Activated T-helper 9 cell treated with anti-CD3 and anti-CD28 coated beads, Interleukin-2, amount 50 U/mL, for 16 hours (primary cell): ENCODE measurements around the gene KBTBD8.

Experiments used
- DNase-seq: peaks from one replicate; pipeline ENCODE4 v3.0.0-alpha.2; 2020; ENCODE audit warnings: low read depth

Gene KBTBD8

GRCh38 chr3:66997560-66998112 lies 471 bp upstream of the KBTBD8 start:
- DNase-seq, result no peak

- DNase-seq, result no peak
These were observed 763 bp downstream of the KBTBD8 start for GRCh38 chr3:66998904-66999235.

GRCh38 chr3:67000009-67000408 lies 1.9 kb downstream of the KBTBD8 start:
- DNase-seq, result no peak

DNA sequence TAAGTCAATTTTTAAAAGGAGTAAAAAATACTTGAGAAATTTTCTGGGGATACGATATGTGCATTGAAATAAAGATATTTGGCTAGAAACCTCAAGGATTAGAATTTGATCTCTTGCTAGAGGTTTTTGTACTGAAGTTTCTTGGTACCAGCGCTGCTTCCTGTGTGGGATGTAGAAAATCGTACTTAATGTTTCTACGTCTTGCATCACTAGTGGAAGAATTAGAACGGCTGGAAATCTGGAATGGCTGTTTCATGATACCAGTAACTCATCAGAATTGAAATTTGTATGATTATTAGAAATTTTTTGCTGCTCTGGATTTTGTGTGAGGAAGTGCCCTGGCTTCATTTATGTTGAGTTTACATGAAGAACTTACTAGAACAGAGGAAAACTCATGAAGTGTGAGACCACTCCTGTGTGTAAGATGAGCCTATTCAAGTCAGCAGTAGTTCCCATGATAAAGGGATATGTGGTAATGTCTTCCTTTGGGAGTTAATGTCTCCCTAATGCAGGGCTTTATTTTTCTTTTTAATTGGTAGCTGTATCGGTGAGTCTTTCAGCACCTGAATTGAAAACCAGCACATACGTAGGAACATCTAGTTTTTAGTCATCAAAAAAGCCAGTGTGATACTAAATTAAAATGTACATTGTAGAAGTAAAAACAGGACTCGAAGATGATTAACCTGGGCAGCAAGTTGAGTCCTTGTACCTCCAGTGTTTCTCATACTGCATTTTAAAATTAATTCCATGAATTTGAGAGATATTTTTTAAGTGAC lies 3.2 kb downstream of the KBTBD8 start:
- no peak for DNase-seq

- no peak for DNase-seq
These were observed 7.9 kb downstream of the KBTBD8 start for GRCh38 chr3:67005974-67006373.

GRCh38 chr3:67006460-67006859 lies 8.4 kb downstream of the KBTBD8 start:
- DNase-seq, result no peak

DNA sequence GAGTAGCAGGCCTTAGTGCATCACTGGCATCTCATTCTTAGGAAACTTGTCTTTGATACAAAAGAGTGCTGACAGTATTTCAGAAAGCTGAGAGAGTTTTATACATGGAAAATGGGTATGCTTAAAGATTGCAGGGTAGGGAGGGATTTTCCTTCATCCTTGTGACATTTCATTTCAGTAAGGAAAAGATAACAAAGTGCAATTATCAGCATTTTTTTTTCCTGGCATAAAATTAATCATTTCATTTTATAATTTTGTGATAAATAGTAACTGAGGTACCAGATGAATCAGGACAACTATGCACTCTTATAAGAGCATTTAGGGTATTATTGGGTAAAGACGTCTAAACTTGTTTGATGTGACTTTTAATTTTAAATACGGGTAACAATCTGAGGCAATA lies 10.3 kb downstream of the KBTBD8 start:
- DNase-seq, result no peak

DNA sequence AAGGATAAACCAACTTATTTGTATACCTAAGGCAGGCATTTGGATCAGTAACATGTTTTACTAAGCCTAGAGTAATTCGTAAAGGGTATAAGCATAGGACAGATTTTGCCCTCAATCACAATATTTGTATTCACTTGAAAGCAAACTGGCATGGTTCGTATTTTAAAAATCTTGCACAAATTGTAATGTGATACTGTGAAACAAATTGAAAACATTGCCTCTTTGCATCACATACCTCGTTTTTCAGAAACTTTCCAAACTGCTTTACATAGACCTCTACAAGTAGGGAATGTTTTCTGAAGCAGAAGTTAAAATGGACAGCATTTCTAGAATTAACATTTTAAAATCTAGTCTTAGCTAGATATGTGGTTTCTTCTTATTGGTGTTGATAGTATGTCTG lies 11.6 kb downstream of the KBTBD8 start:
- DNase-seq, result no peak

DNA sequence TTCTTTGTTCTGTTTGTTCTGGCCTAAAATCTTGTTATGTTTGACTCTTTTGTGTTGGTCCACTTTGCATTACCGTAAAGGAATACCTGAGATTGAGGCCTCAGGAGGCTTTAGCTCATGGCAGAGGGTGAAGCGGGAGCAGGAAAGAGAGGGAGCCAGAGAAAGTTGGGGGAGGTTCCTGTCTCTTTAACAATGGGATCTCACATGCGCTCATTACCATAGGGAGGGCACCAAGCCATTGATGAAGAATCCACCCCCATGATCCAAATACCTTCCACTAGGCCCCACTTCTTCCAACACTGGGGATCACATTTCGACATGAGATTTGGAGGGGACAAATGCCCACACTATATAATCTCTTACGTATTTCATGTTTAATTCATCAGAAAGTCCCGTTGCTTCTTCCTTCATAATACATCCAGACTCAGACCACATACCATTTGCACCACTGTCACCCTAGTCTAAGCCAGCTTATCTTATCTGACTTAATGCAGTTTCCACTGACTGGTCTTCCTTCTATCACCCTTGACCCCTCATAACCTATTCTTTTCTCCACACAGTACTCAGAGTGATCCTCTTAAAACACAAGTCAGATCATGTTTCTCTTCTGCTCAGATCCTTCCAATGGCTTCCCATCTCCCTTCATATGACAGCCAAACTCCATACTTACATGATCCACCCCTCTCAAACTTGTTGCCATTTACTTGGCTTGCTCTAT lies 13.5 kb downstream of the KBTBD8 start:
- DNase-seq, result no peak

DNA sequence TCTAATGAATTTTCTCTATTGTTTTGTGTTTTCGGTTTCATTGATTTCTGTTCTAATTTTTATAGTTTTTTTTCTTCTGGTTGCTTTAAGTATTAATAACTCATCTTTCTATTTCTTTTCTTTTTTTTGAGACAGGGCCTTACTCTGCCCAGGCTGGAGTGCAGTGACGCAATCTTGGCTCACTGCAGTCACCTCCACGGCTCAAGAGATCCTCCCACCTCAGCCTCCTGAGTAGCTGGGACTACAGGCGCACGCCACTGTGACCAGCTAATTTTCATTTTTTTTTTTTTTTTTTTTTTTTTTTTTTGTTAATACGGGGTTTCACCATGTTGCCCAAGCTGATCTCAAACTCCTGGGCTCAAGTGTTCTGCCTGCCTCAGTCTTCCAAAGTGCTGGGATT lies 14.5 kb downstream of the KBTBD8 start:
- no peak for DNase-seq

DNA sequence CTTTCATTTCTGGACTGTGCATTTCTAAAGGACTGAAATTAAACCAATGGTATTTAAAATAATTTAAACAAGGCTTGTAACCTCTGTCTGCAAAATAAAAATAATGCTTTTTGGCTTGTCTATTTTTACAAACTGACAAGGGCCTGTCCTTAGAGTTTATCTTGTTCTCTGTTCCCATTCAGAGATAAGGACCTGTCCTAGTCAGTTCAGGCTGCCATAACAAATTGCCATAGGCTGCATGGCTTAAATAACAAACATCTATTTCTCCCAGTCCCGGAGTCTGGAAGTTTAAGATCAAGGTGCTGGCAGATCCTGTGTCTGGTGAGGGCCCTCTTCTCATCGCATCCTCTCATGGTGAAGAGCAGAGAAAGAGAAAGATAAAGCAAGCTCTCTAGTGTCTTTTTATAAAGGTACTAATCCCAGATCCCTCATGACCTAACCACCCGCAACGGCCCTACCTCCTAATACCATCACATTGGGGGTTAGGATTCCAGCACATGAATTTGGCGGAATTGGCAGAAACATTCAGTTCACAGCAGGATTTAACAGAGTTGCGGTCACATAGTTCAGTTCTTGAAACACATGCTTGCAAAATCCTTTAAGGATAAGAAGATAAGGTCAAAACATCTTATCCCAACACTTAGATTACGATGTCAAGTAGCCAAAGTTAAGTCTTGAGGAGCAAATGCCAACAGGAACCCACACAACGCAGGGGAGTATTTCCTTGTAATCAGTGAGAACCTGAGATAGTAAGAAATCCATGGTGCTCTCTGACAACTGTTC lies 17.8 kb downstream of the KBTBD8 start:
- no peak for DNase-seq

- no peak for DNase-seq
These were observed 18.5 kb downstream of the KBTBD8 start for GRCh38 chr3:67016522-67017080.

DNA sequence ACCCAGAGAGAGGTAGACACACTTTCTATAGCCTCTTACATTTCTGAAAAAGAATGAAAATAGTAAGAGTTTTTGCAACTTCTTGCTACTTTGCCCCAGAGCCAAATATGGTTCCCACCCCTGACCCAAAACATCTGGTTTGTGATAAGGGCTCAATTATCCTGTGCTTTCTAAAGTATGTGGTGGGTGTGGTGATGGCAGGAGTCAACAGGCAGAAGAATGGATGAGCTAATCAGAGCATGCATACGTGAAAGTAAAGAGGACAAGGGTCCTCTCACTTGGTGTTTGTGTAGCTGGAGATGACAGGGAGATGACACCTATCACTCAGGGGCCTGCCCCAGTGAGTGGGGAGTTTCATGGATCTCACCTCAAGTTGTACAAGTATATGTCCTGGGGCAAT lies 19.1 kb downstream of the KBTBD8 start:
- DNase-seq, result no peak

GRCh38 chr3:67018105-67018788 lies 20.1 kb downstream of the KBTBD8 start:
- no peak for DNase-seq

GRCh38 chr3:67018789-67019526 lies 20.9 kb downstream of the KBTBD8 start:
- DNase-seq, result no peak

- DNase-seq, result no peak
These were observed 30.1 kb downstream of the KBTBD8 start for GRCh38 chr3:67028001-67028784.

DNA sequence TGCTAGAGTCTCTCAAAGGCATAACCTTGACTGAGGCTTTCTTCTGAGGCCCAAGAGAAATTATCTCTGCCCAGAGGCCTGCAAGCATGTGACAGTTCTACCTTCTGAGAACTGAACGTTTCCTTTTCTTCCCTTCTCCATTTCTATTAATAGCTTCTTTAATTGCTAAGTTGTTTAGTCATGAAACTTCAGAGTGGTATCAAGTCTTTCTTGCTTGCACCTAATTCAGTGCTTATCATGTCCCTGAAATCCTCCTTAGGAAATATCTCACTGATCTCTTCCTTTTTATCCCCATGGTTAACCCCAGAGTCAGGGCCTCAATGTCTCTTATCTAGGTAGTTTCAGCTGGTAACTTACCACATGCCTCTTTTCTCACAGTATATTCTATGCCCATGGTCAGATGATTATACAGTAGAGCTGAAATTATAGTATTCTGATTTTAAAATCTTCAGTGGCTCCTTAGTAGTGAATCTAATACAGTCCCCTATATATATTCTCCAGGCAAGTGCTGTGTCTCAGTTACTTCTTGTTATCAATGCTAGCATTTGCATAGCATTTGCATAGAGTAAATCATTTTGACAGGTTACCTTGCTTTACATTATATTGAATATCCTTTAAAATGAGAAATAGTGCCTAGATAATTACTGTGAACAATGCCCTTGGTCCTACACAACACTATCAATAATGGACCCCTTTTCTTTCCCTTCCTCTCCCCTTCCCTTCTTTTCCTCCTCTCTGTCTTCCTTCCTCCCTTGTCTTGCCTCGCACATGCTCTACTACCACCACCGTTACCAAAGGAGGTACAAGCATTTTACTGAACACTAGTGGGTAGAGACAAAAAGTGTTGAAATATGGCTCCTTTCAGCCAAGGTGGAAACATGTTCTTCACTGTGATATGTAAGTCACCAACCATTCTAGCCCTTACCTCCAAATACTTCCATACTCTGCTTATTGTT lies 33.0 kb downstream of the KBTBD8 start:
- no peak for DNase-seq

GRCh38 chr3:67031986-67032385 lies 33.9 kb downstream of the KBTBD8 start:
- DNase-seq, result no peak

- no peak for DNase-seq
These were observed 35.0 kb downstream of the KBTBD8 start for GRCh38 chr3:67033079-67033478.
